ENCODE results near the gene DBX2.
"Not testable (repeated sequence)": the region's sequence is repeated elsewhere in the genome, so short reads cannot be mapped to it uniquely, and the experiment has no call there.

Gene DBX2

DNA sequence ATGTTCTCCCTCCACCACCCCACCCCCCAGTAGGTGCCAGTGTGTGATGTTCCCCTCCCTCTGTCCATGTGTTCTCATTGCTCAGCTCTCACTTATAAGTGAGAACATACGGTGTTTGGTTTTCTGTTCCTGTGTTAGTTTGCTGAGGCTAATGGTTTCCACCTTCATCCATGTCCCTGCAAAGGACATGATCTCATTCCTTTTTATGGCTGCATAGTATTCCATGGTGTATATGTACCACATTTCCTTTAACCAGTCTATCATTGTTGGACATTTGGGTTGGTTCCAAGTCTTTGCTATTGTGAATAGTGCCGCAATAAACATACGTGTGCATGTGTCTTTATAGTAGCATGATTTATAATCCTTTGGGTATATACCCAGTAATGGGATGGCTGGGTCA, 33.3 kb upstream of the DBX2 start:
- peak; percentile 70 for TF ChIP-seq ZNF8 (CRISPR knock-in tag; IDR thresholded peaks at IDR 0.05)
- not testable (repeated sequence) for ATAC-seq

- no peak for ATAC-seq
- TF ChIP-seq ARNTL (CRISPR knock-in tag; IDR thresholded peaks at IDR 0.05; ENCODE audit: borderline replicate concordance, low read depth) (no peak), PATZ1 (CRISPR knock-in tag; IDR thresholded peaks at IDR 0.05; ENCODE audit: borderline replicate concordance) (no peak), ZNF70 (CRISPR knock-in tag; IDR thresholded peaks at IDR 0.05) (no peak), PPARA (CRISPR knock-in tag; IDR thresholded peaks at IDR 0.05; ENCODE audit: borderline replicate concordance) (no peak), OSR1 (CRISPR knock-in tag; IDR thresholded peaks at IDR 0.05) (no peak), RARB (CRISPR knock-in tag; IDR thresholded peaks at IDR 0.05) (no peak), ZFP3 (CRISPR knock-in tag; IDR thresholded peaks at IDR 0.05) (no peak), ISL1 (CRISPR knock-in tag; IDR thresholded peaks at IDR 0.05) (no peak), ZFP30 (CRISPR knock-in tag; IDR thresholded peaks at IDR 0.05) (no peak), TSHZ2 (CRISPR knock-in tag; IDR thresholded peaks at IDR 0.05) (no peak), CSDC2 (CRISPR knock-in tag; IDR thresholded peaks at IDR 0.05) (no peak), TOX (CRISPR knock-in tag; IDR thresholded peaks at IDR 0.05; ENCODE audit: borderline replicate concordance) (no peak), BACH2 (CRISPR knock-in tag; IDR thresholded peaks at IDR 0.05; ENCODE audit: borderline replicate concordance) (no peak), CREB5 (CRISPR knock-in tag; IDR thresholded peaks at IDR 0.05; ENCODE audit: low read depth) (no peak), GLIS3 (CRISPR knock-in tag; IDR thresholded peaks at IDR 0.05) (no peak), ZNF565 (CRISPR knock-in tag; conservative IDR thresholded peaks at IDR 0.05; ENCODE audit: low read depth) (no peak), ESRRG (CRISPR knock-in tag; IDR thresholded peaks at IDR 0.05) (no peak)
- TF ChIP-seq, protein P1, sequence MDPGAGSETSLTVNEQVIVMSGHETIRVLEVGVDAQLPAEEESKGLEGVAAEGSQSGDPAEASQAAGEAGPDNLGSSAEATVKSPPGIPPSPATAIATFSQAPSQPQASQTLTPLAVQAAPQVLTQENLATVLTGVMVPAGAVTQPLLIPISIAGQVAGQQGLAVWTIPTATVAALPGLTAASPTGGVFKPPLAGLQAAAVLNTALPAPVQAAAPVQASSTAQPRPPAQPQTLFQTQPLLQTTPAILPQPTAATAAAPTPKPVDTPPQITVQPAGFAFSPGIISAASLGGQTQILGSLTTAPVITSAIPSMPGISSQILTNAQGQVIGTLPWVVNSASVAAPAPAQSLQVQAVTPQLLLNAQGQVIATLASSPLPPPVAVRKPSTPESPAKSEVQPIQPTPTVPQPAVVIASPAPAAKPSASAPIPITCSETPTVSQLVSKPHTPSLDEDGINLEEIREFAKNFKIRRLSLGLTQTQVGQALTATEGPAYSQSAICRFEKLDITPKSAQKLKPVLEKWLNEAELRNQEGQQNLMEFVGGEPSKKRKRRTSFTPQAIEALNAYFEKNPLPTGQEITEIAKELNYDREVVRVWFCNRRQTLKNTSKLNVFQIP (CRISPR knock-in tag; IDR thresholded peaks at IDR 0.05; ENCODE audit: borderline replicate concordance, low read depth) = no peak
- TF ChIP-seq, protein P2, sequence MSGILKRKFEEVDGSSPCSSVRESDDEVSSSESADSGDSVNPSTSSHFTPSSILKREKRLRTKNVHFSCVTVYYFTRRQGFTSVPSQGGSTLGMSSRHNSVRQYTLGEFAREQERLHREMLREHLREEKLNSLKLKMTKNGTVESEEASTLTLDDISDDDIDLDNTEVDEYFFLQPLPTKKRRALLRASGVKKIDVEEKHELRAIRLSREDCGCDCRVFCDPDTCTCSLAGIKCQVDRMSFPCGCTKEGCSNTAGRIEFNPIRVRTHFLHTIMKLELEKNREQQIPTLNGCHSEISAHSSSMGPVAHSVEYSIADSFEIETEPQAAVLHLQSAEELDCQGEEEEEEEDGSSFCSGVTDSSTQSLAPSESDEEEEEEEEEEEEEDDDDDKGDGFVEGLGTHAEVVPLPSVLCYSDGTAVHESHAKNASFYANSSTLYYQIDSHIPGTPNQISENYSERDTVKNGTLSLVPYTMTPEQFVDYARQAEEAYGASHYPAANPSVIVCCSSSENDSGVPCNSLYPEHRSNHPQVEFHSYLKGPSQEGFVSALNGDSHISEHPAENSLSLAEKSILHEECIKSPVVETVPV (CRISPR knock-in tag; IDR thresholded peaks at IDR 0.05) = no peak
Measured at GRCh38 chr12:45077251-45077650, 26.4 kb upstream of the DBX2 start.

DNA sequence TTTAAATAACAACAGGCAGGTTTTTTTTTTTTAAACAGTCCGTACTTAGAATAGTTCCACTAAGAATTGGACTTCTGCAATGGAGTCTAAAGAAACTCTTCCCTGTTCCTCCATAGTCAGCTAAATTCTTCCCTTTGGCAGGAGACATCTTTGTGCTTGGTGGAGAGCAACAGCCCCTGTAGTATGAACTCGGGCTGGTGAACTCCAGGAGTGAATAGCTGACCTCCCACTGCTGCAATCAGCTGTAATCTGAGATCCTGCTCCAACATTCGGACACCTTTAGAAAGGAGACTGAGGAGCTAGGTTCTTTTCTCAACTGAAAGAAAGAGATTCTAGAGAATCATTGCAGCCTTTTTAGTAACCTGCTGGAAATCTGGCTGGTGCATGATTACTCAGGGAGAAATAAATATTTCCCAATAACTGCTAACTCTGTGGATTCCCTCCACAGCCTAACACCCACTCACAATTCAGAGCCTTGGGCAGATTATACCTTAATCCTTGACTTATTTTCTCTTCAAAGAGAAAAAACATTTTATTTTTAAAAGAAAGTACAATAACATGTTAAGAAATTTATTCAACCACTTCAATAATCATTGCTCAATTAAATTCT, 25.6 kb upstream of the DBX2 start:
- TF ChIP-seq ESRRG (CRISPR knock-in tag; IDR thresholded peaks at IDR 0.05) (no peak), ZFP3 (CRISPR knock-in tag; IDR thresholded peaks at IDR 0.05) (no peak), TCF4 (CRISPR knock-in tag; IDR thresholded peaks at IDR 0.05; ENCODE audit: borderline replicate concordance) (no peak), ZC3H10 (CRISPR knock-in tag; IDR thresholded peaks at IDR 0.05) (no peak), TOX (CRISPR knock-in tag; IDR thresholded peaks at IDR 0.05; ENCODE audit: borderline replicate concordance) (no peak), OSR1 (CRISPR knock-in tag; IDR thresholded peaks at IDR 0.05) (no peak), PATZ1 (CRISPR knock-in tag; IDR thresholded peaks at IDR 0.05; ENCODE audit: borderline replicate concordance) (no peak), GLIS3 (CRISPR knock-in tag; IDR thresholded peaks at IDR 0.05) (no peak), ARNTL (CRISPR knock-in tag; IDR thresholded peaks at IDR 0.05; ENCODE audit: borderline replicate concordance, low read depth) (no peak), ZNF565 (CRISPR knock-in tag; conservative IDR thresholded peaks at IDR 0.05; ENCODE audit: low read depth) (no peak), RARB (CRISPR knock-in tag; IDR thresholded peaks at IDR 0.05) (no peak), ZFP30 (CRISPR knock-in tag; IDR thresholded peaks at IDR 0.05) (no peak), TSHZ2 (CRISPR knock-in tag; IDR thresholded peaks at IDR 0.05) (no peak), PPARA (CRISPR knock-in tag; IDR thresholded peaks at IDR 0.05; ENCODE audit: borderline replicate concordance) (no peak), BACH2 (CRISPR knock-in tag; IDR thresholded peaks at IDR 0.05; ENCODE audit: borderline replicate concordance) (no peak), ZNF8 (CRISPR knock-in tag; IDR thresholded peaks at IDR 0.05) (no peak)
- ATAC-seq = no peak

Data from SK-N-SH treated with all-trans-retinoic acid at 6 μM for 48 hours (cell line).